IMR-90 (cell line): Measurements from ENCODE around the gene RAD17. TPM values are rescaled to one million over a fixed set of nuclear protein-coding genes. Genes with fewer than 3 reads are reported as not detected.
A peak's percentile ranks its signal among the peaks of the same experiment; 100 is the strongest.

ENCODE experiments used
- ATAC-seq: fragments of 200-7000 bp; cut with Tn5 transposase; 2 replicates; pipeline ENCODE4 v1.9.1; 2020; ENCODE audit warnings: low read depth, mild to moderate bottlenecking, moderate library complexity
- BruUV-seq: library from RNA; stranded (reverse); fragments of 400-500 nt; replicated peaks from 2 replicates; lab custom pipeline; 2021; lab: Mats Ljungman, UMichigan
- CTCF ChIA-PET: fragments of 300-600 bp; formaldehyde crosslinking; extraction: SDS; loops from one replicate; lab custom pipeline; 2021; ENCODE audit warnings: antibody characterized with exemption; lab: Yijun Ruan, JAX
- POLR2A ChIA-PET: fragments of 300-600 bp; sonication (Branson Sonifier 250); formaldehyde crosslinking; loops from one replicate; lab custom pipeline; 2022; ENCODE audit warnings: antibody characterized with exemption; ENCODE audit not compliant: unreplicated experiment; lab: Charles Lee
- DNase-seq: peaks from one replicate; pipeline ENCODE4 v3.0.0; 2013
- H2AFZ ChIP-seq: replicated peaks from 2 replicates; pipeline ENCODE3; 2013; ENCODE audit warnings: low read length, mild to moderate bottlenecking; ENCODE audit not compliant: poor library complexity
- H2AK5ac ChIP-seq: 2 replicates; pipeline ENCODE4 v1.6.1; 2013; ENCODE audit warnings: low read depth, low read length, inconsistent platforms
- H2AK9ac ChIP-seq: replicated peaks from 2 replicates; pipeline ENCODE3; 2013; ENCODE audit warnings: mild to moderate bottlenecking, low read depth, low read length, moderate library complexity; ENCODE audit not compliant: poor library complexity
- H2BK120ac ChIP-seq: 2 replicates; pipeline ENCODE4 v1.6.1; 2013; ENCODE audit warnings: low read depth, low read length, inconsistent platforms
- H2BK15ac ChIP-seq: 3 replicates; pipeline ENCODE4 v1.6.1; 2013; ENCODE audit warnings: low read depth, low read length, inconsistent platforms
- H2BK20ac ChIP-seq: 2 replicates; pipeline ENCODE4 v1.6.1; 2013; ENCODE audit warnings: low read depth, mild to moderate bottlenecking, inconsistent platforms, low read length, moderate library complexity
- H2BK5ac ChIP-seq: 2 replicates; pipeline ENCODE4 v1.6.1; 2013; ENCODE audit warnings: mild to moderate bottlenecking, low read depth, low read length, inconsistent platforms; ENCODE audit not compliant: poor library complexity, severe bottlenecking
- H3K14ac ChIP-seq: replicated peaks from 2 replicates; pipeline ENCODE4 v1.6.1; 2013; ENCODE audit warnings: low read depth, low read length, inconsistent platforms
- H3K18ac ChIP-seq: 2 replicates; pipeline ENCODE4 v1.6.1; 2013; ENCODE audit warnings: low read depth, low read length, control low read depth
- H3K23ac ChIP-seq: 2 replicates; pipeline ENCODE4 v1.6.1; 2013; ENCODE audit warnings: low read depth, low read length, inconsistent platforms
- H3K27ac ChIP-seq: 2 replicates; pipeline ENCODE4 v1.5.1; 2013; ENCODE audit warnings: mild to moderate bottlenecking, control low read depth, low read length; ENCODE audit not compliant: insufficient read depth
- H3K27me3 ChIP-seq: 2 replicates; pipeline ENCODE4 v1.6.1; 2013; ENCODE audit warnings: low read length; ENCODE audit not compliant: control insufficient read depth, insufficient read depth
- H3K36me3 ChIP-seq: 2 replicates; pipeline ENCODE4 v1.6.1; 2013; ENCODE audit warnings: low read length, mixed read lengths; ENCODE audit not compliant: control insufficient read depth, insufficient read depth
- H3K4ac ChIP-seq: 2 replicates; pipeline ENCODE4 v1.6.1; 2013; ENCODE audit warnings: low read depth, low read length, inconsistent platforms
- H3K4me1 ChIP-seq: 2 replicates; pipeline ENCODE4 v1.6.1; 2013; ENCODE audit warnings: low read length, mixed read lengths; ENCODE audit not compliant: control insufficient read depth, insufficient read depth
- H3K4me2 ChIP-seq: 2 replicates; pipeline ENCODE4 v1.6.1; 2013; ENCODE audit warnings: low read depth, mild to moderate bottlenecking, control low read depth, low read length, moderate library complexity
- H3K4me3 ChIP-seq: 2 replicates; pipeline ENCODE4 v1.5.1; 2013; ENCODE audit warnings: low read depth, mild to moderate bottlenecking, control low read depth, low read length, moderate library complexity; ENCODE audit not compliant: insufficient read depth
- H3K56ac ChIP-seq: 2 replicates; pipeline ENCODE4 v1.6.1; 2013; ENCODE audit warnings: low read length, inconsistent platforms; ENCODE audit not compliant: insufficient read depth; ENCODE audit errors: extremely low read depth
- H3K79me1 ChIP-seq, 2 experiments: 2 replicates each; pipeline ENCODE4 v1.6.1; 2013; ENCODE audit warnings: low read length in 2 of 2, inconsistent platforms in 1 of 2, low read depth in 1 of 2
- H3K9ac ChIP-seq: 2 replicates; pipeline ENCODE4 v1.6.1; 2013; ENCODE audit warnings: low read depth, low read length, control low read depth
- H3K9me1 ChIP-seq: 2 replicates; pipeline ENCODE4 v1.6.1; 2013; ENCODE audit warnings: low read length, inconsistent platforms; ENCODE audit not compliant: insufficient read depth
- H3K9me3 ChIP-seq: 2 replicates; pipeline ENCODE4 v1.6.1; 2013; ENCODE audit warnings: low read length; ENCODE audit not compliant: control insufficient read depth, insufficient read depth
- H4K20me1 ChIP-seq: 2 replicates; pipeline ENCODE4 v1.6.1; 2013; ENCODE audit warnings: low read length, inconsistent platforms; ENCODE audit not compliant: insufficient read depth
- H4K5ac ChIP-seq: 2 replicates; pipeline ENCODE4 v1.6.1; 2013; ENCODE audit warnings: mild to moderate bottlenecking, low read depth, low read length, control low read depth
- H4K8ac ChIP-seq, 2 experiments: 2 replicates each; pipeline ENCODE4 v1.6.1; 2013; ENCODE audit warnings: low read depth in 2 of 2, low read length in 2 of 2, control low read depth in 1 of 2, inconsistent platforms in 1 of 2
- H4K91ac ChIP-seq: 2 replicates; pipeline ENCODE4 v1.6.1; 2013; ENCODE audit warnings: low read depth, low read length, inconsistent platforms; ENCODE audit not compliant: insufficient read depth
- FOS ChIP-seq: fragments of 150-350 bp; IDR thresholded peaks from 2 replicates; pipeline ENCODE4 v1.6.1; 2016; ENCODE audit warnings: low read depth, low read length
- MAFK ChIP-seq: IDR thresholded peaks from 2 replicates; pipeline ENCODE4 v1.6.1; 2012; ENCODE audit warnings: low read depth, low read length, improper control_type of control experiment
- POLR2A ChIP-seq: IDR thresholded peaks from 2 replicates; pipeline ENCODE4 v1.6.1; 2012; ENCODE audit warnings: mild to moderate bottlenecking, low read depth, low read length
- WGBS, 2 experiments: methylation state at CpG; one replicate each; pipeline versions ENCODE4 v1.1.5 to v1.1.7; 2013; ENCODE audit warnings: missing lambda C conversion rate in 2 of 2; ENCODE audit not compliant: insufficient read length in 1 of 2; ENCODE audit errors: extremely low coverage in 2 of 2; 5-methylcytosine and 5-hydroxymethylcytosine counted together
- dilution Hi-C: fragments of 300-500 bp; cut with HindIII; formaldehyde crosslinking; loops from one replicate; pipeline ENCODE4 v1.14.3; 2018; ENCODE audit warnings: low sequenced_read_pairs; ENCODE audit not compliant: unreplicated experiment
- in situ Hi-C: fragments of 300-500 bp; cut with MboI; formaldehyde crosslinking; loops from 3 replicates; pipeline ENCODE4 v1.14.3; 2019; ENCODE audit warnings: low sequenced_read_pairs, inconsistent platforms, mixed read lengths
- intact Hi-C: fragments of 100-400 bp; cut with micrococcal nuclease; formaldehyde crosslinking; loops from 2 replicates; pipeline ENCODE4 v1.10.0; 2022
- polyA plus RNA-seq, 3 experiments: library from polyadenylated mRNA; depleted of rRNA; stranded (reverse); fragments of >200 nt; gene quantifications; 2 replicates each; pipeline ENCODE4 v1.2.3, GENCODE V29; 2012; ENCODE audit warnings: low replicate concordance in 1 of 3
- total RNA-seq: library from RNA; depleted of rRNA; stranded (reverse); fragments of >200 nt; gene quantifications from 2 replicates; pipeline ENCODE4 v1.2.3, GENCODE V29; 2012

The RAD17 gene
- total and polyA plus RNA-seq, 2 of the 4 experiments (the other 2 are of a cell fraction), result 10.9 to 11.4 TPM

DNA sequence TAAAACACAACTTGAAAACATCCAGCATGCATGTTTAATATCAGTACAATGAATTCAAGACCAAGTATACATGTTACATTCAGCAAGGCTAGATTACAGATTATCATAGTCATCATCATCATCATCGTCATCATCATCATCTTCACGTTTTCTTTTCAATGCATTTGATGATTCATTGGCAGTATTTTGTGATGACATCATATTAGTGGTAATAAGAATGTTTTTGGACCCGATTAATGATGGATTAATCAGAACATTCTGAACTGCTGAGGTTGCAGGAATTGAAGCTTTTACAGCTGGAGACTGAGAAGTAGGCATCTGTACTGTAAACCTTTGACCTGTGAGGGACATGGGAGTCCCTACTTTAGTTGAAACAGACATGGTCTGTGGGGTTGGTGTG lies 4.8 kb upstream of the RAD17 start:
- Histone ChIP-seq H2BK120ac (no peak overlapping the region), H4K91ac (no peak overlapping the region), H3K18ac (no peak overlapping the region), H2BK20ac (no peak overlapping the region), H2AK5ac (no peak overlapping the region), H3K4me1 (no peaks in the 10 kb centered on the region; the same call in 1 of the 2 replicates), H2BK5ac (no peak overlapping the region), H3K27ac (no peak overlapping the region), H3K56ac (no peak overlapping the region), H3K23ac (no peak overlapping the region), H4K5ac (no peak overlapping the region), H4K8ac (no peak overlapping the region), H3K9me3 (no peaks in the 10 kb centered on the region), H2BK15ac (no peak overlapping the region), H3K9me1 (no peaks in the 10 kb centered on the region; the same call in 1 of the 2 replicates), H3K36me3 (peaks cover 23% of the 10 kb centered on the region), H3K27me3 (no peaks in the 10 kb centered on the region), H3K4me3 (no peak overlapping the region), H2AK9ac (no peak overlapping the region), H2AFZ (no peak overlapping the region), H3K79me1 (peaks cover 26 to 47% of the 10 kb centered on the region in 2 experiments), H3K9ac (no peak overlapping the region), H3K14ac (no peak overlapping the region), H3K4me2 (no peak overlapping the region), H3K4ac (no peak overlapping the region), H4K20me1 (peaks cover 28% of the 10 kb centered on the region; the same call in 1 of the 2 replicates)
- DNase-seq (no peak), ATAC-seq (no peak)
- TF ChIP-seq POLR2A, result no peak
- peak; percentile 84 for TF ChIP-seq MAFK
- TF ChIP-seq FOS, result 0 out of 2 replicates have a peak, but pooled peaks have one; percentile 30
- WGBS, 2 experiments, result 89% methylated on average over 1 of the region's 3 CpGs; no CpG with 5 or more reads in 1 of the 2 experiments
- intact Hi-C loops (loop anchor here (5.0 to 10.0 kb wide), 2 partner anchors 93 to 170 kb away; no protein-coding TSS in a partner anchor), in situ Hi-C loops (no loop called here), dilution Hi-C loops (no loop called here)
- POLR2A ChIA-PET, result no interaction called here
- CTCF ChIA-PET, result no interaction called here
- BruUV-seq, result TSS peak; percentile 55
